ENCODE data around the gene ARPP21.

ARPP21 gene

GRCh38 chr3:35663471-35663870 is 24.1 kb downstream of the ARPP21 start:
- H3K4me3 ChIP-seq (replicated peaks in 1 of 2; ENCODE audit: low read depth in 2 of 2, low read length in 2 of 2) = no peak overlapping the region
- DNase-seq (ENCODE audit: low read depth in 2 of 2) = no peak
- TF ChIP-seq CTCF (IDR thresholded peaks at IDR 0.05; ENCODE audit: low read depth, low read length) = no peak

GRCh38 chr3:35664460-35664919 is 25.2 kb downstream of the ARPP21 start:
- peak; percentile 75 to 79 for DNase-seq (ENCODE audit: low read depth in 2 of 2)
- H3K4me3 ChIP-seq (replicated peaks in 1 of 2; ENCODE audit: low read depth in 2 of 2, low read length in 2 of 2) = peak overlapping the region in 1 of 2 donors; percentile 25
- no peak for TF ChIP-seq CTCF (IDR thresholded peaks at IDR 0.05; ENCODE audit: low read depth, low read length)

- peak in 1 of 2 donors; percentile 64 for DNase-seq (ENCODE audit: low read depth in 2 of 2)
- TF ChIP-seq CTCF (IDR thresholded peaks at IDR 0.05; ENCODE audit: low read depth, low read length) = no peak
- H3K4me3 ChIP-seq (replicated peaks in 1 of 2; ENCODE audit: low read depth in 2 of 2, low read length in 2 of 2) = no peak overlapping the region
These were observed 26.2 kb downstream of the ARPP21 start for GRCh38 chr3:35665390-35666055.

- DNase-seq (ENCODE audit: low read depth in 2 of 2) = peak in 1 of 2 donors; percentile 31
- no peak for TF ChIP-seq CTCF (IDR thresholded peaks at IDR 0.05; ENCODE audit: low read depth, low read length)
- no peak overlapping the region for H3K4me3 ChIP-seq (replicated peaks in 1 of 2; ENCODE audit: low read depth in 2 of 2, low read length in 2 of 2)
These were observed 27.6 kb downstream of the ARPP21 start for GRCh38 chr3:35666888-35667287.

GRCh38 chr3:35670408-35670965 is 31.2 kb downstream of the ARPP21 start:
- no peak overlapping the region for H3K4me3 ChIP-seq (replicated peaks in 1 of 2; ENCODE audit: low read depth in 2 of 2, low read length in 2 of 2)
- DNase-seq (ENCODE audit: low read depth in 2 of 2) = no peak
- TF ChIP-seq CTCF (IDR thresholded peaks at IDR 0.05; ENCODE audit: low read depth, low read length) = no peak

- H3K4me3 ChIP-seq (replicated peaks in 1 of 2; ENCODE audit: low read depth in 2 of 2, low read length in 2 of 2) = no peak overlapping the region
- DNase-seq (ENCODE audit: low read depth in 2 of 2) = no peak
- TF ChIP-seq CTCF (IDR thresholded peaks at IDR 0.05; ENCODE audit: low read depth, low read length) = no peak
These were observed 32.2 kb downstream of the ARPP21 start for GRCh38 chr3:35671483-35671882.
